GM12801 (cell line): ENCODE measurements around the gene LRRFIP1.

Source experiments
- CTCF ChIP-seq: IDR thresholded peaks from one replicate; pipeline ENCODE4 v1.5.1; 2011; ENCODE audit warnings: control low read depth; ENCODE audit not compliant: insufficient read length; ENCODE audit errors: extremely low read depth

LRRFIP1 gene

GRCh38 chr2:237746302-237747080 is 119.1 kb downstream of the LRRFIP1 start:
- TF ChIP-seq CTCF: no peak

GRCh38 chr2:237747189-237747588 is 119.8 kb downstream of the LRRFIP1 start:
- no peak for TF ChIP-seq CTCF

- TF ChIP-seq CTCF: no peak
Observed at GRCh38 chr2:237749002-237749401, 121.6 kb downstream of the LRRFIP1 start.

- no peak for TF ChIP-seq CTCF
Observed at GRCh38 chr2:237749961-237750360, 122.6 kb downstream of the LRRFIP1 start.

GRCh38 chr2:237752761-237753165 is 125.4 kb downstream of the LRRFIP1 start:
- no peak for TF ChIP-seq CTCF

- no peak for TF ChIP-seq CTCF
Observed at GRCh38 chr2:237754182-237754581, 126.8 kb downstream of the LRRFIP1 start.

- TF ChIP-seq CTCF: no peak
Observed at GRCh38 chr2:237754626-237755248, 127.3 kb downstream of the LRRFIP1 start.
